ENCODE results near the gene AOPEP. TPM values are rescaled to one million over a fixed set of nuclear protein-coding genes. Genes with fewer than 3 reads are reported as not detected.
A peak's percentile ranks its signal among the peaks of the same experiment; 100 is the strongest.

The AOPEP gene
- total and polyA plus RNA-seq, 2 of the 13 experiments (the other 11 are each of a cell fraction or from before 2014, with no cell fraction given), result 22.2 to 41.6 TPM

DNA sequence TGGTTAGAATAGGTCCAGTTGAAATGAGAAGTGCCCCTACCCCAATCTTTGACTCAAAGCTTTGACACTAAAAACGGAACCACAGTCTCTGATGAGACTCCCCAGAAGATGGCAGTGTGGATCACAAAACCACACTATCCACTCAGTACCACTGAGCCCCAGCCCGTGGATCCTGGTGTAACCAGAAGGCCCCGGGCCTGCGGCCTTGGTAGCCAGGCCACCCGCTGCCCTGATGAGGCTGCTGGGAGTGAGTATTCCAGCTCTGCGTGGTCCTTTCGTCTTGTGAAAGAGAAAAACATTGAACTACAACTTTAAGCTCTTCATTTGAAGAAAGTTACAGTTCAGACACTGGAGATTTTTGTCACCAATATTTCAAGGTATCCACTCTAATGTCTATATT is 45.0 kb upstream of the AOPEP start (continued):
- no peak for TF ChIP-seq NR2F2 (IDR thresholded peaks at IDR 0.05; ENCODE audit: borderline replicate concordance, low read depth)
- 0 out of 2 replicates have a peak, but pooled peaks have one; percentile 49 for TF ChIP-seq ZNF614 (CRISPR knock-in tag; IDR thresholded peaks at IDR 0.05; ENCODE audit: borderline replicate concordance)
- TF ChIP-seq REPIN1 (CRISPR knock-in tag; IDR thresholded peaks at IDR 0.05; ENCODE audit: borderline replicate concordance, low read depth), result peak; percentile 47; the same call in 1 of the 2 replicates
- TF ChIP-seq EHMT2 (IDR thresholded peaks at IDR 0.05; ENCODE audit: borderline replicate concordance, low read depth, low read length), result no peak
- peak; percentile 64; the same call in 1 of the 2 replicates for TF ChIP-seq KDM2A (CRISPR knock-in tag; IDR thresholded peaks at IDR 0.05; ENCODE audit: borderline replicate concordance, low read depth)
- TF ChIP-seq ZNF326 (CRISPR knock-in tag; IDR thresholded peaks at IDR 0.05; ENCODE audit: borderline replicate concordance), result no peak
- TF ChIP-seq WIZ (CRISPR knock-in tag; IDR thresholded peaks at IDR 0.05), result no peak
- TF ChIP-seq, protein P1, sequence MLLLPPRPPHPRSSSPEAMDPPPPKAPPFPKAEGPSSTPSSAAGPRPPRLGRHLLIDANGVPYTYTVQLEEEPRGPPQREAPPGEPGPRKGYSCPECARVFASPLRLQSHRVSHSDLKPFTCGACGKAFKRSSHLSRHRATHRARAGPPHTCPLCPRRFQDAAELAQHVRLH (CRISPR knock-in tag; IDR thresholded peaks at IDR 0.05; ENCODE audit: borderline replicate concordance, low read depth), result no peak
- no peak for TF ChIP-seq ZNF333 (CRISPR knock-in tag; IDR thresholded peaks at IDR 0.05; ENCODE audit: borderline replicate concordance)
- no peak for TF ChIP-seq HNRNPK (IDR thresholded peaks at IDR 0.05; ENCODE audit: low read depth, low read length, poor library complexity, severe bottlenecking)
- no peak for TF ChIP-seq ARID3A (IDR thresholded peaks at IDR 0.05; ENCODE audit: low read depth, low read length)
- TF ChIP-seq SP140L (CRISPR knock-in tag; IDR thresholded peaks at IDR 0.05; ENCODE audit: borderline replicate concordance), result 0 out of 2 replicates have a peak, but pooled peaks have one; percentile 39
- TF ChIP-seq THAP11 (CRISPR knock-in tag; IDR thresholded peaks at IDR 0.05), result 0 out of 2 replicates have a peak, but pooled peaks have one; percentile 40
- TF ChIP-seq HOXA9 (CRISPR knock-in tag; IDR thresholded peaks at IDR 0.05; ENCODE audit: borderline replicate concordance), result no peak
- TF ChIP-seq, protein P2, sequence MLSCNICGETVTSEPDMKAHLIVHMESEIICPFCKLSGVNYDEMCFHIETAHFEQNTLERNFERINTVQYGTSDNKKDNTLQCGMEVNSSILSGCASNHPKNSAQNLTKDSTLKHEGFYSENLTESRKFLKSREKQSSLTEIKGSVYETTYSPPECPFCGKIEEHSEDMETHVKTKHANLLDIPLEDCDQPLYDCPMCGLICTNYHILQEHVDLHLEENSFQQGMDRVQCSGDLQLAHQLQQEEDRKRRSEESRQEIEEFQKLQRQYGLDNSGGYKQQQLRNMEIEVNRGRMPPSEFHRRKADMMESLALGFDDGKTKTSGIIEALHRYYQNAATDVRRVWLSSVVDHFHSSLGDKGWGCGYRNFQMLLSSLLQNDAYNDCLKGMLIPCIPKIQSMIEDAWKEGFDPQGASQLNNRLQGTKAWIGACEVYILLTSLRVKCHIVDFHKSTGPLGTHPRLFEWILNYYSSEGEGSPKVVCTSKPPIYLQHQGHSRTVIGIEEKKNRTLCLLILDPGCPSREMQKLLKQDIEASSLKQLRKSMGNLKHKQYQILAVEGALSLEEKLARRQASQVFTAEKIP (CRISPR knock-in tag; IDR thresholded peaks at IDR 0.05; ENCODE audit: borderline replicate concordance), result no peak
- TF ChIP-seq, protein P3, sequence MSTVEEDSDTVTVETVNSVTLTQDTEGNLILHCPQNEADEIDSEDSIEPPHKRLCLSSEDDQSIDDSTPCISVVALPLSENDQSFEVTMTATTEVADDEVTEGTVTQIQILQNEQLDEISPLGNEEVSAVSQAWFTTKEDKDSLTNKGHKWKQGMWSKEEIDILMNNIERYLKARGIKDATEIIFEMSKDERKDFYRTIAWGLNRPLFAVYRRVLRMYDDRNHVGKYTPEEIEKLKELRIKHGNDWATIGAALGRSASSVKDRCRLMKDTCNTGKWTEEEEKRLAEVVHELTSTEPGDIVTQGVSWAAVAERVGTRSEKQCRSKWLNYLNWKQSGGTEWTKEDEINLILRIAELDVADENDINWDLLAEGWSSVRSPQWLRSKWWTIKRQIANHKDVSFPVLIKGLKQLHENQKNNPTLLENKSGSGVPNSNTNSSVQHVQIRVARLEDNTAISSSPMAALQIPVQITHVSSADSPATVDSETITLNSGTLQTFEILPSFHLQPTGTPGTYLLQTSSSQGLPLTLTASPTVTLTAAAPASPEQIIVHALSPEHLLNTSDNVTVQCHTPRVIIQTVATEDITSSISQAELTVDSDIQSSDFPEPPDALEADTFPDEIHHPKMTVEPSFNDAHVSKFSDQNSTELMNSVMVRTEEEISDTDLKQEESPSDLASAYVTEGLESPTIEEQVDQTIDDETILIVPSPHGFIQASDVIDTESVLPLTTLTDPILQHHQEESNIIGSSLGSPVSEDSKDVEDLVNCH (CRISPR knock-in tag; IDR thresholded peaks at IDR 0.05), result no peak
- TF ChIP-seq TFAP4 (IDR thresholded peaks at IDR 0.05; ENCODE audit: borderline replicate concordance, low read depth), result peak; percentile 3; the same call in 1 of the 2 replicates
- TF ChIP-seq HNF1B (CRISPR knock-in tag; IDR thresholded peaks at IDR 0.05), result peak; percentile 45; the same call in 1 of the 2 replicates
- peak; percentile 38; the same call in 1 of the 2 replicates for TF ChIP-seq ISL2 (CRISPR knock-in tag; IDR thresholded peaks at IDR 0.05)
- TF ChIP-seq ZNF484 (CRISPR knock-in tag; IDR thresholded peaks at IDR 0.05; ENCODE audit: borderline replicate concordance, low read depth), result no peak
- TF ChIP-seq BORCS8-MEF2B (CRISPR knock-in tag; IDR thresholded peaks at IDR 0.05), result 0 out of 2 replicates have a peak, but pooled peaks have one; percentile 26
